ENCODE results near the gene PSME4.

PSME4 gene, protein sequence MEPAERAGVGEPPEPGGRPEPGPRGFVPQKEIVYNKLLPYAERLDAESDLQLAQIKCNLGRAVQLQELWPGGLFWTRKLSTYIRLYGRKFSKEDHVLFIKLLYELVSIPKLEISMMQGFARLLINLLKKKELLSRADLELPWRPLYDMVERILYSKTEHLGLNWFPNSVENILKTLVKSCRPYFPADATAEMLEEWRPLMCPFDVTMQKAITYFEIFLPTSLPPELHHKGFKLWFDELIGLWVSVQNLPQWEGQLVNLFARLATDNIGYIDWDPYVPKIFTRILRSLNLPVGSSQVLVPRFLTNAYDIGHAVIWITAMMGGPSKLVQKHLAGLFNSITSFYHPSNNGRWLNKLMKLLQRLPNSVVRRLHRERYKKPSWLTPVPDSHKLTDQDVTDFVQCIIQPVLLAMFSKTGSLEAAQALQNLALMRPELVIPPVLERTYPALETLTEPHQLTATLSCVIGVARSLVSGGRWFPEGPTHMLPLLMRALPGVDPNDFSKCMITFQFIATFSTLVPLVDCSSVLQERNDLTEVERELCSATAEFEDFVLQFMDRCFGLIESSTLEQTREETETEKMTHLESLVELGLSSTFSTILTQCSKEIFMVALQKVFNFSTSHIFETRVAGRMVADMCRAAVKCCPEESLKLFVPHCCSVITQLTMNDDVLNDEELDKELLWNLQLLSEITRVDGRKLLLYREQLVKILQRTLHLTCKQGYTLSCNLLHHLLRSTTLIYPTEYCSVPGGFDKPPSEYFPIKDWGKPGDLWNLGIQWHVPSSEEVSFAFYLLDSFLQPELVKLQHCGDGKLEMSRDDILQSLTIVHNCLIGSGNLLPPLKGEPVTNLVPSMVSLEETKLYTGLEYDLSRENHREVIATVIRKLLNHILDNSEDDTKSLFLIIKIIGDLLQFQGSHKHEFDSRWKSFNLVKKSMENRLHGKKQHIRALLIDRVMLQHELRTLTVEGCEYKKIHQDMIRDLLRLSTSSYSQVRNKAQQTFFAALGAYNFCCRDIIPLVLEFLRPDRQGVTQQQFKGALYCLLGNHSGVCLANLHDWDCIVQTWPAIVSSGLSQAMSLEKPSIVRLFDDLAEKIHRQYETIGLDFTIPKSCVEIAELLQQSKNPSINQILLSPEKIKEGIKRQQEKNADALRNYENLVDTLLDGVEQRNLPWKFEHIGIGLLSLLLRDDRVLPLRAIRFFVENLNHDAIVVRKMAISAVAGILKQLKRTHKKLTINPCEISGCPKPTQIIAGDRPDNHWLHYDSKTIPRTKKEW (N-terminal part only)

DNA sequence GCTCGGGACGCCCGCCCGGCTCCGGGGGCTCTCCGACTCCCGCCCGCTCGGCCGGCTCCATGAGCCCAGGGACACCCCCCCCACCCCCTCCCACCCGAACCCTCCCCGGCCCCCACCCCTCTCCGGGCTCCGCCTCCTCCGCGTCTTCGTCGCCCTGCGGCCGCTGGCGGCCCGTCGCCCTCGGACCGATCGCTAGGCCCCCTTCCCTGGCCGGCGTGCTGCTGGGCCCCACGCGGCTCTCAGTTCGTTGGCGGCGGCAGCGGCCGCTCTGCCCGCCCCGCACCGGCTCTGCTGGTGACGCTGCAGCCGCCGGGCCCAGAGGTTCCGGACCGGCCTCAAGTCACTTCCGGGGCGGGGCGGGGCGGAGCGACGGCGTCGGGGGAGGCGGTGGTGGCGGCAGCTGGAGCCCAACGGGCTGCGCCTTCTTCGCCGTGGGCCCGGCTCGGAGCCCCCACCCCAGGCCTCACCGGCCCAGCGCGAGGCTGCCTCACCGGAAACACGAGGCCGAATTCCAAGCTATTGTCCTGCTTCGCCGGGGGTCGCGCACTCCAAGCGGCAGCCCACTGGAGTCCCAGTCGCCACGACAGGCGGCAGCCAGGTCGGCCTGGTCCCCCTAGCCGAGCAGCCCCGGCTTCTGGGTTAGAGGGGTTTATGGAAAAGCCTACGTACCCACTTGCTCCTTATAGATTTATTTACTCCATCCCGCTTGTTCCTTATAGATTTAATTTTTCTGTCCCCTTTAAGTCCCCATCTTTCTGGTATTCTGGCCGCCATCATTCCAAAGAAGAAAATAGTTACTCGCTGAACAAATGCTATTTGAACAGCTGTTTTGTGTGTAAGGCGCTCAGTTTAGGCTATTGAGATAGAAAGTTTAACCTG lies at the start of gene PSME4:
Gene PSME4, minus strand, starts transcription at position 270 of the 879 bp plus-strand sequence. Its CDS starts 209 bp downstream, at position 61.
- peak; percentile 72 to 95 (median 88) for DNase-seq

DNA sequence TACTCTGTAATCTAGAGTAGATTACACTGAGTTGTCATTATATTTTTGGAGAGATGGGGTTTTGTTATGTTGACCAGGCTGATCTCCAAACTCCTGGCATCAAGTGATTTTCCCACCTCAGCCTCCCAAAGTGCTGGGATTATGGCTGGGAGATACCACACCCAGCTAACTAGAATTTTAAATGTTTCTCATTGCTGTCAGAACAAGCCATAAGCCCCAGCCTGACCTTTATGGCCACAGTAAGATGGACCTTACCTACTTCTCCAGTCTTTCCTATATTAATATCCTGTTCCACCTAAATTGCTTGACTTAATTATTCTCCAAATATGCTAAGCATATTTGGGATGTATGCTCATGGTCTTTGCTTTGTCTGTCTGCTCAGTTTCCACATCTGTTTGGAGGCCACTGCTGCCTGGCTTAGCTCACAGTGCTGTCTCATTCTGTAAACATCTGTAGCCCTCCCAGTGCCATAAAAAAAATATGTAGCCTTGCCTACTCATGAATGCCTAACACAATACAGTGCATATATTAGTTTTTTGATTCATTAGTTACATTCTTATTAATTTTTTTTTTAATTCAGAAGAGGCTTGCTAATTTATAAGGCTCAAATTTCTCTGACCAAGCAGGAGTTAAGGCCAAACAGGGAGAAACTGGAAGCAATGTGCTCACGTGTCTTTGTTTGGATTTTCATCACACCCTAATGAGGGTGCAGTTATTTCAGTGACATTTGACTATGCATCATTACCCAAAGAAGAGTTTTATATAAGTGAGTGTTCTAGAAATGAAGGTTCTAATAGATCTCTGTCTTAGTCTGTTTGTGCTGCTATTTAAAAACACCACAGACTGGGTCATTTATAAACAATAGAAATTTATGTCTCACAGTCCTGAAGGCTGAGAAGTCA lies 45.3 kb upstream of the PSME4 start:
- no peak for DNase-seq

DNA sequence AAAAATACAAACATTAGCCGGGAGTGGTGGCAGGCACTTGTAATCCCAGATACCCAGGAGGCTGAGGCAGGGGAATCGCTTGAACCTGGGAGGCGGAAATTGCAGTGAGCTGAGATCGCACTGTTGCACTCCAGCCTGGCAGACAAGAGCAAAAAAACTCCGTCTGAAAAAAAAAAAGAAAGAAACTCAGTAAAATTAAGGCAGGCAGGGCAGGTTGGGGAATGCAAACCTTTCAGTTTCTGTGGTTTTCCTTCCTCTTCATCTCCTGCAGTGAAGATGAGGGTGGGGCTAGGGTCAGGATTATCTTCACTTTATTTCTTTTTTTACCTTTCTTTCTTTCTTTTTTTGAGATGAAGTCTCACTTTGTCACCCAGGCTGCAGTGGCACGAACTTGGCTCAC lies 43.2 kb upstream of the PSME4 start:
- no peak for DNase-seq

DNA sequence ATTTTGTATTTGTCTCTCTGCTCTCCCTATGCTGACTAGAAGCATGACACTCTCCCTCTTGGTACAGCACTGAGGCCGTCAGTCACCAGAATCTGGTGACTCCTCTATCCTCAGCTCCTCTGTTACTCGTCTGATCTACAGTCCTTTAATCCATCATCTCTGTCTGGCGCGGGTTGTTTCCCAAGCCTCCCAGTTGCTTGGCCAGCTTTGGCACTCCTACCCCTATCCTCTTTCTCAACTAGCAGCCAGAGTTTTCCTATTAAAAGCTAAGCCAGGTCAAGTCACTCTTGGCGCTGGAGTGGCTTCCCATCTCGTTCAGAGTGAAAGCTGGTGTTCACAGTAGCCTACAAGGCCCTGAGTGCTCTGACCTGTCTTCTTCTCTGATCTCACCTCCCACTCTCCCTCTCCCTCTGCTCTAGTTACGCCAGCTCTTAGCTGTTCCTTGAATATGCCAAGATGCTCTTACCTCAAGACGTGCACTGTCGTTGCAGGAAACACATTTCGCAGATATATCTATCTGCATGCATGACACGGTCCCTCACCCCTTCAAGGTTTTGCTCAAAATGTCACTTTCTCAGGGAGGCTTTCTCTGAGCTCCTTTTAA lies 41.8 kb upstream of the PSME4 start:
- DNase-seq, result no peak

DNA sequence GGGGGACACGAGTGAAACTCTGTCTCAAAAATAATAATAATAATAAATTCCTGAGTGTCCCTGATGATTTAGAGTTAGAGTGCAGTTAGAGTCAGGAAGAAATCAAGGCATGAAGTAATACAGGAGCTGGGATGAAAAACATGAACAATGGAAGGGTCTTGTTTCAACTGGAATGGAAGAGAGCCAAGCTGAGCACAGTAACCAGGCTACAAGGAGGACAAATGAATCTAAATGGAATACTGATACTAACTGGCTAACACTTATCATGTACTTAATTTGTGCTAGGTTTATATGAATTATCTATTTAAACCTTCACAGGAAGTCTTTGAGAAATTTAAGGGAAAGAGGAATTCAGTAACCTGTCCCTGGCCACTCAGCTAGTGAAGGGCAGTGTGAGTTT lies 38.8 kb upstream of the PSME4 start:
- DNase-seq, result no peak

DNA sequence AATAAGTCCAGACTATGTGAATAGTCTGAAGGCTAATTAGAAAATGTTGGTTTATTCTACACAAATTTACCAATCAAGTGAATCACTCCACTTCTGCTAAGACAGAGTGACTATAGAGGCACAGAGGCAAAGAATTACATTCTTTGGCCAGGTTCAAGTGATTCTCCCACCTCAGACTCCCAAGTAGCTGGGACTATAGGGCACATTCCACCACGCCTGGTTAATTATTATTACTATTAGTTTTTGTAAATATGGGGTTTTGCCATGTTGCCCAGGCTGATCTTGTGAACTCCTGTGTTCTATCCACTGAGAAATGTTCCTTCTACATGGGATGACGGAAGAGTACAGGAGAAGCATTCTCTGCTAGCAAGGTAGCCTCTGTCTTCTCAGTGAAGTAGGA lies 37.6 kb upstream of the PSME4 start:
- DNase-seq, result no peak

DNA sequence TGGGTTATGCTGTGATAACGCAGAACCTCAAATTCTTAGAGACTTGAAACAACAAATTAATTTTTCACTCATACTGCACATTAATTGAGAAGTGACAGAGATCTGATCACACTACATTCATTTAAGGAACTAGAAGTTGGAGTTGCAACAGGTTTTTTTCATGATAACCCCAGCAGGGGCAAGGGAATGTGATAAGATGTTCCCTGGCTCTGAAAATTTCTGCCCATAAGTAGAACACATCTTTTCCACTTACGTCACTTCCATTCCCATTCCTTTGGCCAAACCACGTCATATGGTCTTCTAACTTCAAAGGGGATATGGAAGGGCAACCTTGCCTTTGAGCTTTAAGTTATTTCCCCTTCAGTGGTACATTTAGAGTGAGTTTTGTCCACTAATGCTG lies 29.7 kb upstream of the PSME4 start:
- no peak for DNase-seq

DNA sequence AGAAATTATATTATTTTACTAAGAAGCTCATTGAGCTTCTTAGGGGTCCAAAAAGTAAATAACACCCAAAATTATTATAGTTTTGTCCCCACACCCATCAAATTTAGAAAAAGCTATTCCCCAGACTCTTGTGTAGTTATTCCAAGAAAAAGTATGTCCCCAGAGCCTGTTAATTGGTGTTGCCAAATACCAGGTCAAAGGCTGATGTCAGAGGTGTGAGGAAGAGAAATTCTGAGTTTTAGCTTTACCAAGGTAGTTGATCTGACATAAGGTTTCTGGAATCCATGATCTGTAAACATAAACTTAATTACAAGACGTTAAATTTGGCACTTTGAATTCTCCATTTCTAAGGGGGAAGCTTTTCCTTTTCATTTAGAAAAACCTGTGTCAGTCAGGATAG lies 29.3 kb upstream of the PSME4 start:
- no peak for DNase-seq

DNA sequence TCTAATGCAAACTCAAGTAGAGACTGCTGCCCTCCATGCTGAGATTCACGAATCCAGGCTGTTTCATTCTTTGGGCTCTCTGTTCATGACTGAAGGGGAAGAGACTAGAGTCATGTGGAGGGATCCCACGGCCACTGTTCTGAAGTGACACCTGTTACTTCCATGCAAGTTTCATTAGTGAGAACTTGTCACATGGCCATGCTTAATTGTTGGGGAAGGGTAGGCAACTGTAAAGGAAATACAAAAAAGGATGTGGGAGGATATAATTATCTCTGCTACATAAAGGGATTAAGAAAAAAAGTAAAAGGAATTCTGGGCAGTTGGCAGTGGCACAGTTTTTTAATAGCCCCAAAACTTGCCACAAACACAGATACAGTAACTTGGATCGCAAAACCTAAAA lies 28.0 kb upstream of the PSME4 start:
- no peak for DNase-seq

DNA sequence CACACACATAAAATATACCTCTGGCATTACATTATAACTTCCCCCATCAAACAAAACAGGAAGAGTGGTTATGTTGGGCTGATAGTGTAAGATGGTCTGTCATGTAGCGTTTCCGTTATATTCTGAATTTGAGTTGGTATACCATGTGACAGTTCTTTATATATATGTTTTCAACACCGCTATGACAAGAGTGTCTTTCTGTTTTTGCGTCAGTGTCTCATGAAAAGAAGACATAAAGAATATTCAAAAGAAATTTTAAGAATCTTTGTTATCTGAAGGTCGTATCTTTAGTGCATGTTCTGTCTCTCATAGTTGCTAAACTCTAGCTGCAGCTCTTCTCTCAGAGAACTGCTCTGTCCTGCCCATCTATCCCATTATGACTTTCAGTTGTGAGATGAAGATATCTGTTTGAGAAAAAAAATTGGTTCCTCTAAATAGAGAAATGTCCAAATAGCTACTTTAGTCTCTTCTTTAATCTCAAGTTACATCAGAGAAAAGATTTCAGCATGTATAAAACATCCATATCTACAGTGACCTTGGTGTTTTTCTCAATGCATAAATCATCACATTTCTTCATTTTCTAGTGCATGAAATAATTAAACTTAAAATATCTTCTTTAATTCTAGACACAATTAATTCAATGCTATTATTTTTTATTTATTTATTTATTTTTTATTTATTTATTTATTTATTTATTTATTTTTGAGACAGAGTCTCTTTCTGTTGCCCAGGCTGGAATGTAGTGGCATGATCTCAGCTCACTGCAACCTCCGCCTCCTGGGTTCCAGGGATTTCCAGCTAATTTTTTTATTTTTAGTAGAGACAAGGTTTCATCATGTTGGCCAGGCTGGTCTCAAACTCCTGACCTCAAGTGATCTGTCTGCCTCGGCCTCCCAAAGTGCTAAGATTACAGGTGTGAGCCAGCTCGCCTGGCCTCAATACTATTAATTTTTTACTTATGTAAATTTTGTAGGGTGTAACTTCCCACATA lies 24.3 kb upstream of the PSME4 start:
- DNase-seq, result no peak

DNA sequence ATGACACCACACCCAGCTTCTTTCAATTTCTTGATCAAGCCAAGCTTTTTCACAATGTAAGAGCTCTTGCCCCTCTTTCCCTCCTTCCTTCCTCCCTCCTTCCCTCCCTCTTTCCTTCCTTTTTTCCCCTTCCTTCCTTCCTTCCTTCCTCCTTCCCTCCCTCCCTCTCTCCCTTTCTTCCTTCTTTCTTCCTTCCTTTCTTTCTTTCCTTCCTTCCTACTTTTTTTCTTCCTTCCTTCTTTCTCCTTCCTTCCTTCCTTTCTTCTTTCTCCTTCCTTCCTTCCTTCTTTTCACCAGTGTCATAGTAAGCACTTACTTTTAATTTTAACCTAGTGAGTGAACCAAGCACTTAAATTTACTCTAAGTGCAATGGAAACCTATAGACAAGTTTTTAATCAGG lies 21.2 kb upstream of the PSME4 start:
- no peak for DNase-seq

DNA sequence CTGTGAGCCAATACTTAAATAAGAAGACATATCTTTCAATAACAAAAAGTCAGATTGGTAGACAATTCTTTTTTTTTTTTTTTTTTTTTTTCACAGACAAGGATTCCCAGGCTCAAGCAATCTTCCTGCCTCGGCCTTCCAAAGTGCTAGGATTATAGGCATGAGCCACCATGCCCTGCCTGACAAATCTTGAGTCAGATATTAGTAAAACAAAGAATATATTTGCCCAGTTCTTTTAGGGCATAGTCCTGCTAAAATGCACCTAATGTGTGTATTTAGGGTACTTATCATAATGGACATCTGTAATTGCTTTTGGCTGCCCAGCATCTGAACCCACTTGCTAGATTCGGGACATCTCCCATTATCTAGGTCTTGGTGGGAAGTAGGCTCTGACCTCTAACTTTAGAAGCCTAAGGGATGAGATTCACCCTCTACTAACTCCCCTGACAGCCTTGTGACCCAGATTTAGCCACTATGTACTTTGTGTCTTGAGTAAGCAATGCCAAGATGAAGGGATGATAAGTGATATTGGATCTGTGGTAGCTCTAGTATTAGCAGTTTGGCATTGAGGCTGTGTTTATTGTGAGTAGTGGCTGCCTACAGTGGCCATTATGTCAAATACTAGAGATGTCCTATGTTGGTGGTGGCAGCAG lies 18.5 kb upstream of the PSME4 start:
- no peak for DNase-seq

DNA sequence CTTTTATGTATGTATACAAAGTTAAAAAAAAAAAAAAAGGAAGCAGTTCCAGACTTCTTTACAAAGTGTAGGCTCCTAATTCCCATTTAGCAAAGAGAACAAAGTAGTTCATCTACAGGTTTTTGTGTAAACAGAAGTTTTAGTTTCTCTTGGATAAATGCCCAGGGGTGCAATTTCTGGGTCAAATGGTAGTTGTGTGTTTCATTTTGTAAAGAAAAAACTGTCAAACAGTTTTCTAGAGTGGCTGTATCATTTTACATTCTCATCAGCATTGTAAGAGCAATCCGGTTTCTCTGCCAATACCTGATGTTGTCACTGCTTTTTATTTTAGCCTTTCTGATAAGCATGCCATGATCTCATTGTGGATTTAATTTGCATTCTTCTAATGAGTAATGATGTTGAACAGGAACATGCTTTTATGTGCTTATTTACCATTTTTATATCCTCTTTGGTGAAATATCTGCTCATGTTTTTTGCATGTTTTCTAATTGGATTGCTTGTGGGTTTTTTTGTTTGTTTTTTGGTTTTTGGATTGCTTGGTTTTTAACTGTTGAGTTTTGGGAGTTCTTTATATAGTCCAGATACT lies 16.6 kb upstream of the PSME4 start:
- no peak for DNase-seq

DNA sequence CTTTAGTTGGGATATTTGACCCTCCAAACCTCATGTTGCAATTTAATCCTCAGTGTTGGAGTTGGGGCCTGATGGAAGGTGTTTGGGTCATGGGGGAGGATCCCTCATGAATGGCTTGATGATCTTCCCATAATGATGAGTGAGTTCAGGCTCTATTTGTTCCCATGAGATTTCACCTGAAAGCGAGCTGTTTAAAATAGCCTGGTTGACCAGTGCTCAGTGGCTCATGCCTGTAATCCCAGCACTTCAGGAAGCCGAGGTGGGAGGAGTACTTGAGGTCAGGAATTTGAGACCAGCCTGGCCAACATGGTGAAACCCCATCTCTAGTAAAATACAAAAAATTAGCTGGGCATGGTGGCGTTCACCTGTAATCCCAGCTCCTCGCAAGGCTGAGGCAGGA lies 14.9 kb upstream of the PSME4 start:
- no peak for DNase-seq

DNA sequence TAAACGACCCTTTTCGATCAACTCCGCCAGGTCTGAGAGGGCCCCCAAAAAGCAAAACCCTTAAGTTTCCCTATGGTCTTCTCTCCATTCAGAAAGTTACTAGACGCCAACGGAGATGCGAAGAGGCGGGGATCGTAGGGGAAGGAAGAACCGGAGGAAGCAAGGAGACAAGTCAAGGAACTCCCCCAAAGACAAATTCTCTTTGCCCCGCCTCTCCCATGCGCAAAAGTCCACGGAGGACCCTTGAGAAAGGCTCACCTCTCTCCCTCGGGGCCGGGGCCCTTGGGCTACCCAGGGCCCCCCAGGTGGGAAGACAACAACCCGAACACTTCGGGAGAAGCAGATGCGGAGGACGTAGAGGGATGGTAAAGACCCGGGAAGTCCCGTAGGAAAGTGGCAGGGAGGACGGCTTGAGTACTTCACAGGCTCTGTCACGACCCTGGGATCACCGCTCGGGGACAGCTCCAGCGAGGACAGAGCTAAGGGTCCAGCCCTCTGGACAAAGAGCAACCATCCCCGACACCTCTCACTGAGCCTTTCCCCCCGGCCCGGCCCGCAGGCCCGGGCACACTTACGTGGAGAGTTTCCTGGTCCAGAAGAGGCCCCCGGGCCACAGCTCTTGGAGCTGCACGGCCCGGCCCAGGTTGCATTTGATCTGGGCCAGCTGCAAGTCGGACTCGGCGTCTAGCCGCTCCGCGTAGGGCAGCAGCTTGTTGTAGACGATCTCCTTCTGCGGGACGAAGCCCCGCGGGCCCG lies 647 bp downstream of the PSME4 start:
- DNase-seq, result no peak

DNA sequence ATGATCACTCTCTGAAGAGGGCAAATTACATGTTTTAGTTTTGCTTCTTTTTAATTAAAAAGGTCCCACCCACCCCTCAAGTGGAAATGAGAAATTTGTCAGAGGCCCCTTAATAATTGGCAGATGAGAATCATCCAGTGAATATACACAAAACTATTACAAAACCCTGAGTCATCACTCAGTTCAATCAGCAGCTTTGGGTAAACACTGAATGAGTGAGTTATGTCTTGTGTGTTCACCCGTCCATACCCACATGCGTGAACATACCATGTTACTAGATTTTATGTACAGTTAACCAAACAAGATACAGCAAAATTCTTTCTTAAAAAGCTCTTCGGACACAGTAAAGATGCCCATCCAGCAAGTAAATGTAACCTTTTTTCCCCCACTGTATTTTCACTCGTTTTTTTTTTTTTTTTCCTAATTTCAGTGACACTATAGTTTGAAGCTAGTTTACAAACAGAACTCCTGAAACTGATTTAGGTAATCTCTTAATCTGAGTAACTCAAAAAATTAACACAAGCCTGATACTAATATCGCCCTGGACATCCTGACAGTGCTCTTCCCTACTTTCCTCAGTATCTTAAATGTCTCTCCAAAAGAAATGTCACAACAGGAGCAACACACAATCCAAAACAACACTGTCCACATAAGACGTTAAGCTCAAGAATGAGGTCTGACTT lies 1.4 kb downstream of the PSME4 start:
- no peak for DNase-seq
